Activated CD4-positive, alpha-beta T cell treated with anti-CD3 and anti-CD28 coated beads, Interleukin-2, amount 50 U/mL, for 16 hours (primary cell): Measurements from ENCODE around the gene ADAP2.
A peak's percentile ranks its signal among the peaks of the same experiment; 100 is the strongest.
"Not testable (repeated sequence)": the region's sequence is repeated elsewhere in the genome, so short reads cannot be mapped to it uniquely, and the experiment has no call there.

ENCODE experiments used
- DNase-seq: peaks from one replicate; pipeline ENCODE4 v3.0.0-alpha.2; 2020

ADAP2 gene

DNA sequence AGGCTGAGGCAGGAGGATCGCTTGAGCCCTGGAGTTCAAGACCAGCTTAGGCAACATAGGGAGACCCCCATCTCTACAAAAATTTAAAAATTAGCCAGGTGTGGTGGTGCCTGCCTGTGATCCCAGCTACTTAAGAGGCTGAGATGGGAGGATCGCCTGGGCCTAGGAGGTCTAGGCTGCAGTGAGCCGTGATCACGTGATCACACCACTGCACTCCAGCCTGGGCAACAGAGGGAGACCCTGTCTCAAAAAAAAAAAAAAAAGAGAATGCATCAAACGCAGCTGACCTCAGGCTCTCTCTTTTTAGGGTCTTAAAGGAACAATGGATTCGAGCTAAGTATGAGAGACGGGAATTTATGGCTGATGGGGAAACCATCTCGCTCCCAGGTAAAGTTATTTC is 9.8 kb downstream of the ADAP2 start:
- not testable (repeated sequence) for DNase-seq

- DNase-seq: no peak
Observed at GRCh38 chr17:30933966-30934365, 12.2 kb downstream of the ADAP2 start.

DNA sequence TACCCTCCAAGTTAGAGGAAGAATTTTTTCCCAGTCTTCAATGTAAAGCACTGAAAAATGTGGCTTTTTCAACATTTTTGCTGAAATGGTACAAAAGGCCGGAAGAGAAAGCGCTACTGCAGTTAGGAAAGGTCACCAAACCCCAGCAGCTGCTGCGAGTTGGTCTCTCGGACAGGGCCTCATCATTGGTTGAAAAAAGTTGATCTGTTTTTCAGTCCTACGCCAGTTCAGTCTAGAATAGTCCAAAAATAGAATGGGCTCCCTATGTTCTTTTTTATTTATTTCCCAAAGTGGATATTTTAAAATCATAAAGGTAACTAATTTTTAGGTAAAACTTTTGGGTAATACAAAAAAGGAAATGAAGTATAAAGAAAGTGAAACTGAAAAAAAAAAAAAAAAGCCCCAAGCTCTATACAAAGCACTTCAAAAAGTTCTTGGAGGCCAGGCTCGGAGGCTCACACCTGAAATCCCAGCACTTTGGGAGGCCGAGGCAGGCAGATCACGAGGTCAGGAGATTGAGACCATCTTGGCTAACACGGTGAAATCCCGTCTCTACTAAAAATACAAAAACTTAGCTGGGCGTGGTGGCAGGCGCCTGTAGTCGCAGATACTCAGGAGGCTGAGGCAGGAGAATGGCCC is 17.4 kb downstream of the ADAP2 start:
- no peak for DNase-seq

DNA sequence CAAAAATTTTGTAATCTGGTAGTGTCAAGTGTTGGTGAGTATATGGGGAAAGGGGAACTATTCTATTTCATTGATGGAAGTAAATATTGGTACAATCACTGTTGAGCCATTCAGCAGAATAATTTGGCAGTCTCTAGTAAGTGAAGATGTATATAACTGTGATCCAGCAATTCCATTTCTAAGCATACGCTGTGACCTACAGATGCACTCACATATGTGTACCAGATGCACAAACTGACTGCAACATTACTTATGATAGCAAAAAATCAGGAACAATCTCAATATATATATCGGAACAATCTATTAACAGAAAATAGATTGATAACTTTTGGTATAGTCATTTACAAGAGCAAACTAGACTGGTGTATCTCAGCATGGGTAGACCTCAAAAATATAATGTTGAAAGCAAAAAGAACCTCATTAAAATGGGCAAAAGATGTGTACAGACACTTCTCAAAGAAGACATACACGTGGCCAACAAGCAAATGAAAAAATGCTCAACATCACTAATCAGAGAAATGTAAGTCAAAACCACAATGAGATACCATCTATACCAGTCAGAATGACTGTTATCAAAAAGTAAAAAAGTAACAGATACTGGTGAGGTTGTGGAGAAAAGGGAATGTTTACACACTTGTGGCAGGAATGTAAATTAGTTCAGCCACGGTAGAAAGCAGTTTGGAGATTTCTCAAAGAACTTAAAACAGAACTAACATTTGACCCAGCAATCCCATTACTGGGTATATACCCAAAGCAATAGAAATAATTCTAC is 20.7 kb downstream of the ADAP2 start:
- DNase-seq: no peak

DNA sequence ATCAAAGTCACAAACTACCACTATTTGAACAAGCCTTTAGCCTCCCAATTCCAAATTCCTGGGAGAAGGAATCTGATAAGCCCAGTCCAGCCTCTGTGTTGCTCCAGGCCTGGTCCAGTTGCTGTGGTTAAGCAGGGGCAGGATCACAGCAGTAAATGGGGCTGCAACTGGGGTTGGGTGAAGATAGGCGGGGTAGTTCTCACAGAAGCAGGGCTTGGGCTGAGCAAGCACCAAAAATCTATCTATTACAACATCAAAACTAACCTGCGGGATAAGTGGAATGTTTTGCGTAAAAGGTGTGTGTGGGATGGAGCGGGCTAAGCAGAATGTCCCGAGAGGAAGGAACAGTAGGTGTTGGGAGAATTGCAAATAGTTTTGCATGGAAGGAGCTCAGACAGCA is 26.1 kb downstream of the ADAP2 start:
- no peak for DNase-seq

DNA sequence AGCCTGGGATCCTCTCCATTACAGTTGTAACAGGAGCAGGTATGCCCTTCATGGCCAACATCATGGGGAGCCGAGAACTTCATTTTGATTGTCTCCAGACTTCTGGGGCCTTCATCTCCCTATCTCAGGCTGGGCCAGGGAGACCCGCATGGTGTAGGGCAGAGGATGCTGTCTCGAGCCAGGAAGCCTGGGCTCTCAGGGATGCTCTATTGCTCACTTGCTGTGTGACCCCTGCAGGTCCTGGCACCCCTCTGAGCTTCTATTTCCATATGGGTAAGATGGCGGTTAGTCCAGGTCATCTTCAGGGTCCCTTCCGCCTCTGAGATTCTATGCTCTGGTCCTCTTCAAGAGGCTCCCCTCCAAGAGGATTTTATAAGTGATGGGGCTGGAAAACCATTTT is 28.4 kb downstream of the ADAP2 start:
- no peak for DNase-seq

- no peak for DNase-seq
Observed at GRCh38 chr17:30950669-30951399, 29.1 kb downstream of the ADAP2 start.

GRCh38 chr17:30952638-30953393 is 31.1 kb downstream of the ADAP2 start:
- DNase-seq: no peak

GRCh38 chr17:30954046-30954830 is 32.5 kb downstream of the ADAP2 start:
- DNase-seq: no peak

DNA sequence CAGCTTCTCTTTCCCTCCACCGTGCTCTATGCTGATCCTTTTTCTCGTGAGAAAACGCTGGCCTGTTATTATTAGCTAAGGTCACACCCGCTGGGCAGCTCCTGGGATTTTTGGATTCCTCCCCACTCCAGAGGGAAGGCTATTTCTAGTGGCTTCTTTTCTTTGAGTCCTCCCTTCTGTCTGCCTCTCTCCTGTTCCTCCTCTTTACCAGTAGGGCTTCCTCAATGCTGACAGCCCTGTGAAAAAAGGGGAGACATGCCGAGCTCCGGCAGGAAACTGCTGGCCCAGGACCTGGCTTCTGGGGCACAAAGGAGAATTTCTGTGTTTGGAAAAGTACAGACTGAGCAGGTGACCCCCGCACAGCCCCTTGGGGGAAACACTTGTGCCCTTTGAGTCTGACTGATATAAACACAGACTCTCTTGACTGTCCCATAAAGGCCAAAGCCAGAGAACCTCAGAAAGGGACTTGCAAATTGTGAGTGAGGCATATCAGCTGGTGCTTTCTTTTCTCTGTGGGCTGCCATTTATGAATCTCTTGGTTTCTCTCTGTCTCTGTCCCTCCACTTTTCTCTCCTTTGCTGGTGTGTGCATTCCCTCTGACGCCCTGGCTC is 35.1 kb downstream of the ADAP2 start:
- DNase-seq: no peak

- no peak for DNase-seq
Observed at GRCh38 chr17:30957741-30958140, 36.0 kb downstream of the ADAP2 start.

- no peak for DNase-seq
Observed at GRCh38 chr17:30958187-30958586, 36.4 kb downstream of the ADAP2 start.

GRCh38 chr17:30961209-30962188 is 39.8 kb downstream of the ADAP2 start:
- peak; percentile 45 for DNase-seq

DNA sequence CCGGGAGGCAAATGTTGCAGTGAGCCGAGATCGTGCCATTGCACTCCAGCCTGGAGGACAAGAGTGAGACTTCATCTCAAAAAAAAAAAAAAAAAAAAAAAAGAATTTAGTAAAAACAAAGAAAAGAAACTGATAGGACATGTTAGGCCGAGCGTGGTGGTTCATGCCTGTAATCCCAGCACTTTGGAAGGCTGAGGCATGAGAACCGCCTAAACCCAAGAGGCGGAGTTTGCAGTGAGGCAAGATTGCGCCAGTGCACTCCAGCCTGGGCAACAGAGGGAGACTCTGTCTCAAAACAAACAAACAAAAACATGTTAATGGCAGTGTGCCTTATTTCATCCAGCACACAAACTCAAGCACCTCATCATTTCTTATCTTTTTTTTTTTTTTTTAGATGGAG is 42.6 kb downstream of the ADAP2 start:
- DNase-seq: not testable (repeated sequence)

DNA sequence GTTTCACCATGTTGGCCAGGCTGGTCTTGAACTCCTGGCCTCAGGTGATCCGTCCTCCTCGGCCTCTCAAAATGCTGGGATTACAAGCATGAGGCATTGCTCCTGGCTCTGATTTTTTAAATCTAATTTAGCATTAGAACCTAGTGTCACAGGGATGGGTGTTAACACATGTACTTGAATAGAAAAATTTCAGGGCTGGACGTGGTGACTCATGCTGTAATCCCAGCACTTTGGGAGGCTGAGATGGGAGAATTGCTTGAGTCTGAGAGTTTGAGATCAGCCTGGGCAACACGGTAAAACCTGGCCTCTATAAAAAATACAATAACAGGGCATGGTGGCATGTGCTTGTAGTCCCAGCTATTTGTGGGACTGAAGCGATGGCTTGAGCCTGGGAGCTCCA is 43.1 kb downstream of the ADAP2 start:
- no peak for DNase-seq

DNA sequence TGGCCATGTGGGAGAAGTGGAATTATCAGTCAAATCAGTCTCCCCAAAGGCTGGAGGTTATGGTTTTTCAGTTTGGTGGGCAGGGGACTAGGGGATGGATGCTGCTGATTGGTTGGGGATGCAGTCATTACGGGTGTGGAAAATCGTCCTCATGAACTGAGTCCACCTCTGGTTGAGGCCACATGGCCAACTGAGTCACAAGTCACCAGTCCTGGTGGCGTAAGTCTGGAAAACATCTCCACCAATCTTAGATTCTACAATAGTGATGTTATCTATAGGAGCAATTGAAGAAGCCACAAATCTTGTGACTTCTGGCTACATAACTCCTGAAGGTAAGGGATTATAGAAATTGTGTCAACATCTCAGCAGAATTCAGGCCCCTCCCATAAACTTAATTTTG is 43.9 kb downstream of the ADAP2 start:
- no peak for DNase-seq

- not testable (repeated sequence) for DNase-seq
Observed at GRCh38 chr17:30967911-30968310, 46.2 kb downstream of the ADAP2 start.

- no peak for DNase-seq
Observed at GRCh38 chr17:30969989-30970830, 48.5 kb downstream of the ADAP2 start.

- peak; percentile 74 for DNase-seq
Observed at GRCh38 chr17:30970831-30971567, 49.3 kb downstream of the ADAP2 start, which contains the start of gene RNF135. TSS of gene RNF135 (plus strand) at chr17:30971039. CDS start at chr17:30971074, 35 bp downstream.
